ENCODE results near the gene RIOK3.

The RIOK3 gene

GRCh38 chr18:23526501-23527063 is 73.5 kb downstream of the RIOK3 start:
- Mint-ChIP-seq H3K4me1 (peaks cover 19% of the 10 kb centered on the region), H3K9me3 (no peaks in the 10 kb centered on the region), H3K27ac (no peak overlapping the region), H3K4me3 (no peak overlapping the region), H3K27me3 (no peaks in the 10 kb centered on the region)
- no peak for DNase-seq
- no peak for ATAC-seq

DNA sequence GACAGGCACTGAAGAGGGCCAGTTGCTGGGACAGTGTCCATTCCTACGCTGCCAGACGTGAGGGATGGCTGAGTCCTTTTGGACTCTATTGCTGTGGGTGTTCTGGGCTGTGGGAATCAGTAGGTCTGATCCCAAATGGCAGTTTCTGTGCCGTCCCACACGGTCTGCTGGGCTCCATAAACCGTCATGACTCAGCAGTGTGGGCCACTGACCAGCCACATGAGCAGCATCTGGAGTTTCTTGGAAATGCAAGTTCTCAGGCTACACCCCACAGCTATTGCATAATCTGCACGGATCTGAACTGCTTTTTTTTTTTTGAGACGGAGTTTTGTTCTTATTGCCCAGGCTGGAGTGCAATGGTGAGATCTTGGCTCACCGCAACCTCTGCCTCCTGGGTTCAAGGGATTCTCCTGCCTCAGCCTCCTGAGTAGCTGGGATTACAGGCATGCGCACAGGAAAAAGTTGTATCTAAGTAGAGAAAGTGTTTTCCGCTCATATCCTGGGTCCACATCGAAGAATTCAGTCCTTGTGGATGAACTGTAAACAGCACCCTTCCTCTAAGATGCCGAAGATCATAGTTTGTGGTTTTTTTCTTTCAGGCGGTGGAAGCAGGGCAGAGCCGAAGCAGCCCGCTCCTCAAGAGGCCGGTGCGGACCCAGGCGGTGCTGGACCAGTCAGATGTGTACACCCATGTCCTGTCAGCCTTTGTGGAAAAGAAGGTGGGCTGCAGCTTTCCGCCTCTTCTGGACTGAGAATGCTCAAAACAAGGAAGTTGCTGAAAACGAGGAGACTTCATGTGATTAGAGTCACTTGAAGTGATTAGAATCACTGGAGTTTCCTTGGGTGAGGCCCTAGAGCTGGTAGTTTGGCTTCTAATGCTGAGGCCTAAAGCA is 75.7 kb downstream of the RIOK3 start:
- Mint-ChIP-seq H3K27me3 (no peaks in the 10 kb centered on the region), H3K4me1 (peaks cover 16% of the 10 kb centered on the region), H3K4me3 (no peak overlapping the region), H3K27ac (peak overlapping the region in 1 of 2 donors; percentile 4), H3K9me3 (no peaks in the 10 kb centered on the region)
- ATAC-seq (no peak), DNase-seq (no peak)

GRCh38 chr18:23529604-23530003 is 76.5 kb downstream of the RIOK3 start:
- H3K4me1 Mint-ChIP-seq, result peaks cover 13% of the 10 kb centered on the region
- ATAC-seq (peak; percentile 76), DNase-seq (no peak)
- H3K27ac Mint-ChIP-seq, result peak overlapping the region; percentile 7 to 88
- no peaks in the 10 kb centered on the region for H3K27me3 Mint-ChIP-seq
- no peak overlapping the region for H3K4me3 Mint-ChIP-seq
- no peaks in the 10 kb centered on the region for H3K9me3 Mint-ChIP-seq

DNA sequence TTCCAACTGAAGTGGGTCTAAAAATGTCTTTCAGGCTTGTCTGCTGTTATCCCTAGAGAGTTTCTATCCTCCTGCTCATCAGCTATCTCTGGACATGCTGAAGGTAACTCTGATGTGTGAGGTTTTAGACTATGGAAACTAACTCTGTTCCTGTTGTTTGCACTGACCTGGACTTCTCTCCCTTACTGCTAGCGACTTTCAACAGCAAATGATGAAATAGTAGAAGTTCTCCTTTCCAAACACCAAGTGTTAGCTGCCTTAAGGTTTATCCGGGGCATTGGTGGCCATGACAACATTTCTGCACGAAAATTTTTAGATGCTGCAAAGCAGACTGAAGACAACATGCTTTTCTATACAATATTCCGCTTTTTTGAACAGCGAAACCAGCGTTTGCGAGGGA is 77.1 kb downstream of the RIOK3 start:
- DNase-seq (no peak), ATAC-seq (no peak)
- Mint-ChIP-seq H3K4me1 (peaks cover 13% of the 10 kb centered on the region), H3K9me3 (no peaks in the 10 kb centered on the region), H3K27ac (peak overlapping the region in 1 of 2 donors; percentile 88), H3K4me3 (no peak overlapping the region), H3K27me3 (no peaks in the 10 kb centered on the region)

DNA sequence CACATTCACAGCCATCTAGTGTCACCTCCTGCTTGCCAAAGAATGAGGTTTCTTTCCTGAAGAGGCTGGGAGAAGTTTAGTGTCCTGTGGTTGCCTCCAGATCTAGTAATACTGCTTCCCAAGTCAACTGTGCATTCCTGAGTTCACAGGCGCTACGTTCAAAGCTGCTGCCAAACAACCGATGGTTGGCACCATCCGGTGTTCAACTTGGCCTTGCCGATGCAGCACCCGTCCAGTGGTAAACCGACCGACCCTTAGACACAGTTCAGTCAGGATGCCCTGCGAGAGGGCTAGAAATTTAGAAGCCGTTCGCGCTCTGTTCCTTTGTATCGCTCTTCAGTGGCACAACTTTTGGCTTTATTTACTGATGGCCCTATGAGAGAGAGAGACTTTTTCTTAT is 78.8 kb downstream of the RIOK3 start:
- Mint-ChIP-seq H3K27ac (peak overlapping the region in 1 of 2 donors; percentile 30), H3K27me3 (no peaks in the 10 kb centered on the region), H3K4me1 (peaks cover 13% of the 10 kb centered on the region), H3K4me3 (no peak overlapping the region), H3K9me3 (no peaks in the 10 kb centered on the region)
- DNase-seq (no peak), ATAC-seq (no peak)
